Left ventricle myocardium inferior (tissue), 1 donor: ENCODE results near the gene BCAS4. TPM values are rescaled to one million over a fixed set of nuclear protein-coding genes. Genes with fewer than 3 reads are reported as not detected.
A peak's percentile ranks its signal among the peaks of the same experiment; 100 is the strongest.

Source experiments
- DNase-seq: peaks from one replicate; pipeline ENCODE4 v3.0.0-alpha.2; 2020
- H3K27ac ChIP-seq: fragments of 200-600 bp; replicated peaks from 2 replicates; pipeline ENCODE4 v1.8.0; 2021
- H3K27me3 ChIP-seq: fragments of 200-600 bp; 2 replicates; pipeline ENCODE4 v1.8.0; 2021; ENCODE audit warnings: low read depth
- H3K36me3 ChIP-seq: fragments of 200-600 bp; 2 replicates; pipeline ENCODE4 v1.8.0; 2021
- H3K4me1 ChIP-seq: fragments of 200-600 bp; 2 replicates; pipeline ENCODE4 v1.8.0; 2021
- H3K4me3 ChIP-seq: fragments of 200-600 bp; 2 replicates; pipeline ENCODE4 v1.8.0; 2021; ENCODE audit warnings: mild to moderate bottlenecking, moderate library complexity
- H3K9me3 ChIP-seq: fragments of 200-600 bp; replicated peaks from 2 replicates; pipeline ENCODE4 v1.8.0; 2021
- CTCF ChIP-seq: fragments of 200-600 bp; IDR thresholded peaks from 2 replicates; pipeline ENCODE4 v1.8.0; 2021; ENCODE audit warnings: antibody characterized with exemption, mild to moderate bottlenecking, borderline replicate concordance
- intact Hi-C: fragments of 100-400 bp; cut with micrococcal nuclease; formaldehyde crosslinking; loops from one replicate; pipeline ENCODE4 v1.11.0; 2022
- total RNA-seq: library from RNA; stranded (reverse); fragmentation: NEBNext Ultra II Directional; extraction: Animal tissue kit (Norgen Biotek cat#: 25700); gene quantifications from one replicate; pipeline ENCODE4 v1.2.1, GENCODE V29; 2021
- donor health status: DM: no; HTN: yes; CAD: no; lungs with severe emphysema.

BCAS4 gene
- total RNA-seq, 1 donor from 2014 or later = 2.1 TPM

GRCh38 chr20:50918403-50918802 is 123.5 kb downstream of the BCAS4 start:
- peak overlapping the region; percentile 31 for H3K27ac ChIP-seq
- H3K4me1 ChIP-seq = peaks cover 100% of the 10 kb centered on the region
- intact Hi-C loops = loop anchor here (10.0 kb wide), 1 partner anchor 124 kb away; the partner anchor contains the start of gene BCAS4
- no peak for DNase-seq
- no peaks in the 10 kb centered on the region for H3K27me3 ChIP-seq
- no peak overlapping the region for H3K4me3 ChIP-seq
- H3K9me3 ChIP-seq = no peaks in the 10 kb centered on the region
- peaks cover under 1% of the 10 kb centered on the region for H3K36me3 ChIP-seq
- no peak for TF ChIP-seq CTCF

DNA sequence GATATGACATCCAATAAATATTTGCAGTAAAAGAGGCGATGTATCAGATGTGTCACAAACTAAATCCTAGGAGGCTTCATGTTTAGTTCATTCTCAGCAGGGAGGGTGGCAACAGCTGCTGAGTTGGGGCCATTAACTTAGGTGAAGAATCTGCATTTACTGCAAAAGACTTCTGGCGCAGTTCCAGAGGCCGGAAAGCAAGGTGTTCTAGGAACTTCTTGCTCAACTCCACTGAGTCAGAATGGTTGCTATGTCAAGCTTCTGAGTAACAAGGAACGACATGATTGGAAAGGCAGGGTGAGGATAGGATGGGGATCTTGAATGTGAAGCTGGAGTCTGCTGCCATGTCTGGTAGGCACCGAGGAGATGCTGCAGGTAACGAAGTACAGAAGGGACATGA is 124.7 kb downstream of the BCAS4 start:
- peaks cover 100% of the 10 kb centered on the region for H3K4me1 ChIP-seq
- H3K27ac ChIP-seq = no peak overlapping the region
- H3K36me3 ChIP-seq = peaks cover 4% of the 10 kb centered on the region
- H3K27me3 ChIP-seq = no peaks in the 10 kb centered on the region
- H3K9me3 ChIP-seq = no peaks in the 10 kb centered on the region
- intact Hi-C loops = loop anchor here (10.0 kb wide), 1 partner anchor 125 kb away; the partner anchor contains the start of gene BCAS4
- no peak for DNase-seq
- H3K4me3 ChIP-seq = no peak overlapping the region
- no peak for TF ChIP-seq CTCF

GRCh38 chr20:50920997-50921396 is 126.1 kb downstream of the BCAS4 start:
- DNase-seq = no peak
- intact Hi-C loops = no loop called here
- Histone ChIP-seq H3K27me3 (no peaks in the 10 kb centered on the region), H3K4me3 (no peak overlapping the region), H3K27ac (no peak overlapping the region), H3K4me1 (peaks cover 100% of the 10 kb centered on the region), H3K36me3 (peaks cover 4% of the 10 kb centered on the region), H3K9me3 (no peaks in the 10 kb centered on the region)
- no peak for TF ChIP-seq CTCF

GRCh38 chr20:50921803-50922501 is 127.1 kb downstream of the BCAS4 start:
- no peak for DNase-seq
- intact Hi-C loops = no loop called here
- Histone ChIP-seq H3K27ac (no peak overlapping the region), H3K36me3 (peaks cover 4% of the 10 kb centered on the region), H3K4me1 (peaks cover 100% of the 10 kb centered on the region), H3K4me3 (no peak overlapping the region), H3K9me3 (no peaks in the 10 kb centered on the region), H3K27me3 (no peaks in the 10 kb centered on the region)
- TF ChIP-seq CTCF = no peak

DNA sequence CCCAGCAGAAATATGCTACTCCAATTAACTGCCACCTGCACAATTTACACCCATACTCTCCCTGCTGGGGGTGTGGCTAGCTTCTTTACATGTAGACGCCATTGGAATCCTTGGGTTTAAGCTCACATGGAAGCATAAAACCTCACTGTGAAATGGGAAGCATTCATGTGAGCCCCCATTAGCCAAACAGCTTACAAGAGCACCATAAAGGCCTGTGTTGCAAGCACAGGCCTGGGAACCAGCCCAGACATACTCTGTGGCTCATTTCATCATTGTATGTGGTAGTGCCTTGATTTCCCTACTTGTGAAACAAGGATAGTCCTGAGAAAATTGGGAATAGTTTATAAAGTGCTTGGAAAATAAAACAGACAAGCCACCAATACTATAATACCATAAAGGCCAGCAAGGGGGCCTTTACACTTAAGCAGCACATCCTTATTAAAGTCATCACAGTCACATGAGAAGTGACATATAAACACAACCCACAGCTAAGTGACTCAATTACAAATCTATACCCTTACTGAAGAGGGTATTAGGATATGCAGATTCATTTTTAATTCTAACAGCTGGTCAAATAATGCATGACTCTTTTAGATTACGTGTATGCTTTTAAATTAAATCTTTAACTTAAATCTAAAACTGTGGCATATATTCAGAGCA is 129.5 kb downstream of the BCAS4 start:
- Histone ChIP-seq H3K4me1 (peaks cover 100% of the 10 kb centered on the region), H3K27ac (no peak overlapping the region), H3K9me3 (no peaks in the 10 kb centered on the region), H3K27me3 (no peaks in the 10 kb centered on the region), H3K36me3 (peaks cover 9% of the 10 kb centered on the region), H3K4me3 (no peak overlapping the region)
- intact Hi-C loops = no loop called here
- no peak for DNase-seq
- TF ChIP-seq CTCF = no peak
